Thyroid gland (tissue), 4 donors: Measurements from ENCODE around the gene DIP2C. TPM values are rescaled to one million over a fixed set of nuclear protein-coding genes. Genes with fewer than 3 reads are reported as not detected.
"Not testable (repeated sequence)": the region's sequence is repeated elsewhere in the genome, so short reads cannot be mapped to it uniquely, and the experiment has no call there.

ENCODE experiments used
- DNase-seq, 2 donors: peaks; one replicate each; pipeline ENCODE4 v3.0.0-alpha.2; 2019
- H3K27ac ChIP-seq, 3 donors: fragments of 200-600 bp; sonication (generic); 1 replicate in 2 of 3; 2 replicates in 1 of 3; pipeline ENCODE4 v1.5.1; 2016 to 2019; ENCODE audit warnings: mild to moderate bottlenecking in 1 of 3, moderate library complexity in 1 of 3
- H3K27me3 ChIP-seq: fragments of 200-600 bp; sonication (generic); one replicate; pipeline ENCODE4 v1.5.1; 2019
- H3K36me3 ChIP-seq, 2 donors: fragments of 200-600 bp; sonication (generic); one replicate each; pipeline ENCODE4 v1.5.1; 2016 to 2019
- H3K4me1 ChIP-seq, 2 donors: fragments of 200-600 bp; sonication (generic); one replicate each; pipeline ENCODE4 v1.5.1; 2017 to 2019
- H3K4me3 ChIP-seq, 3 donors: fragments of 200-600 bp; sonication (generic); replicated peaks in 1 of 3; 1 replicate in 2 of 3; 2 replicates in 1 of 3; pipeline ENCODE4 v1.5.1; 2016; ENCODE audit warnings: mild to moderate bottlenecking in 1 of 3
- H3K9me3 ChIP-seq: fragments of 200-600 bp; sonication (generic); one replicate; pipeline ENCODE4 v1.5.1; 2017
- POLR2A ChIP-seq, 2 donors: fragments of 450-650 bp; IDR thresholded peaks; one replicate each; pipeline ENCODE4 v1.6.1; 2017; ENCODE audit warnings: antibody characterized with exemption in 2 of 2, mild to moderate bottlenecking in 2 of 2, moderate library complexity in 1 of 2
- WGBS, 2 donors: methylation state at CpG; one replicate each; pipeline ENCODE4 v1.1.5; 2017; 5-methylcytosine and 5-hydroxymethylcytosine counted together
- intact Hi-C: fragments of 100-400 bp; cut with DNase I; formaldehyde crosslinking; loops from one replicate; pipeline ENCODE4 v1.15.1; 2023
- total RNA-seq, 4 donors: library from RNA; depleted of rRNA; stranded (reverse); fragments of >200 nt; gene quantifications; one replicate each; pipeline ENCODE4 v1.2.3, GENCODE V29; 2016
- TF ChIP-seq, protein P1 (sequence below), 6 experiments: fragments of 200-600 bp in 3 of 6; fragments of 450-650 bp in 3 of 6; sonication (generic) in 3 of 6; IDR thresholded peaks; one replicate each; pipeline ENCODE4 v1.5.1; 2016 to 2019; ENCODE audit warnings: antibody characterized with exemption in 6 of 6, mild to moderate bottlenecking in 2 of 6, inconsistent platforms in 1 of 6, moderate library complexity in 1 of 6

DIP2C gene
- total RNA-seq, 4 donors from 2014 or later = 11.4 to 14.6 (median 12.3) TPM

DNA sequence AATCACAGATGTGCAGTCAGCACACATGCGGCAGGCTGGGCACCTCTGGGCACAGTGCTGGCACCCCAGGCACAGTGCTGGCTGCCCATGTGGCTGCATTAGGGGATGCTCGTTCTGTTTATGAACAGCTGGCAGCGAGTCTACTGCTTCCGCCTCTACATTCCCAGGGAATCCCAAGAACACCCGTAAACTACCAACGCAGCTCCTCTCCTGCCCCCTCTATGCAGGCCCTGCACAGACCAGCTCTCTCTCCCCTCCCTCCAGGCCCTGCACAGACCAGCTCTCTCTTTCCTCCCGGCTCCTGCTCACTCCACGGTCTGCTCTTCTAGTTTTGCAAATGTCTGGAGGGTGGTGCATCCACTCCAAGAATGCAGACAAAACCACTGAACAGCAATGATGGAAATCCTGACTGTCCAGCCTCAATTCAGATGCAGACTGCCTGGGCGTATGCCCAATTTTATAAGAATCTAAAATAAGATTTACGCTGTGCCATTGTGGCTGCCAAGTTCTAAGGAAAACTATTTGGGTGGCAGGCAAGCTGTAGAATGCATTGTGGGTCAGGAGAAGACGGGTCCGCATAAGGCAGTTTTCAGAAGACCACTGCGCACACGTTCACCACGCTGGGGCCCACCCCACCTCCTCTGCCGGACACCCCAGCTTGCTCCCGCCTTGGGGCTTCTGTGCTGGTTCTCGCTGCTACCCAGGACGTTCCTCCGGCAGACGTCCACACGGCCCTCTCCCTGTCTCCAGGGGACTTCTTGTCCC is 319.6 kb downstream of the DIP2C start:
- no peaks in the 10 kb centered on the region for H3K9me3 ChIP-seq
- intact Hi-C loops = no loop called here
- no peaks in the 10 kb centered on the region for H3K27me3 ChIP-seq
- TF ChIP-seq POLR2A (IDR thresholded peaks at IDR 0.05) = no peak
- TF ChIP-seq, protein P1, sequence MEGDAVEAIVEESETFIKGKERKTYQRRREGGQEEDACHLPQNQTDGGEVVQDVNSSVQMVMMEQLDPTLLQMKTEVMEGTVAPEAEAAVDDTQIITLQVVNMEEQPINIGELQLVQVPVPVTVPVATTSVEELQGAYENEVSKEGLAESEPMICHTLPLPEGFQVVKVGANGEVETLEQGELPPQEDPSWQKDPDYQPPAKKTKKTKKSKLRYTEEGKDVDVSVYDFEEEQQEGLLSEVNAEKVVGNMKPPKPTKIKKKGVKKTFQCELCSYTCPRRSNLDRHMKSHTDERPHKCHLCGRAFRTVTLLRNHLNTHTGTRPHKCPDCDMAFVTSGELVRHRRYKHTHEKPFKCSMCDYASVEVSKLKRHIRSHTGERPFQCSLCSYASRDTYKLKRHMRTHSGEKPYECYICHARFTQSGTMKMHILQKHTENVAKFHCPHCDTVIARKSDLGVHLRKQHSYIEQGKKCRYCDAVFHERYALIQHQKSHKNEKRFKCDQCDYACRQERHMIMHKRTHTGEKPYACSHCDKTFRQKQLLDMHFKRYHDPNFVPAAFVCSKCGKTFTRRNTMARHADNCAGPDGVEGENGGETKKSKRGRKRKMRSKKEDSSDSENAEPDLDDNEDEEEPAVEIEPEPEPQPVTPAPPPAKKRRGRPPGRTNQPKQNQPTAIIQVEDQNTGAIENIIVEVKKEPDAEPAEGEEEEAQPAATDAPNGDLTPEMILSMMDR (IDR thresholded peaks at IDR 0.05) = no peak
- no peaks in the 10 kb centered on the region for H3K36me3 ChIP-seq
- no peak for DNase-seq
- H3K4me3 ChIP-seq = no peak overlapping the region
- peaks cover 25 to 50% of the 10 kb centered on the region in 2 donors for H3K4me1 ChIP-seq
- WGBS, 2 donors = 79 to 89% methylated on average over 20 to 22 of the region's 22 CpGs
- peak overlapping the region in 2 of 3 donors; percentile 4 to 25 for H3K27ac ChIP-seq

DNA sequence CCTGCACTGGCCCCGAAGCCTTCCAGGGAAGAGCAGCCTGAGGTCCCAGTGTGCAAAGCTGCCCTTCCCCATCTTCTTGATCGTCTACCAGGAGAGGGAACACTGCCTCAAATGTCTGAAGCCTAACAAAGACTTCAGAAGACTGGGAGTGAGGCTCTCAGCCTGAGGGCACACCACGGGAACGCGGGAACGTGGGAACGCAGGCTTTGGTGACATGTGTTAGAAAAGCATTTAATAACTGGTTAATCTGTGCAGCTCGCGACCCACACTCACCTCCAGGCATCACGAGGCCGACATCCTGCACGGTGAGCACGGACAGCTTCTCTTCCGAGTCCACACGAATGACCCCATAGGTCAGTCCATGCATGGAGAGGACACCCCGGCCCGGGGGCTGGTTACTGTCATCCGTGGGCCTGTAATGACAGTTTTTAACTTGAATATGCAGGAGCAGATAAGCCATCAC is 320.2 kb downstream of the DIP2C start:
- Histone ChIP-seq H3K4me1 (peaks cover 21 to 45% of the 10 kb centered on the region in 2 donors), H3K27me3 (no peaks in the 10 kb centered on the region), H3K4me3 (no peak overlapping the region), H3K36me3 (no peaks in the 10 kb centered on the region), H3K9me3 (no peaks in the 10 kb centered on the region), H3K27ac (peak overlapping the region in 1 of 3 donors; percentile 4)
- DNase-seq = no peak
- WGBS, 2 donors = 82 to 88% methylated on average over 17 to 18 of the region's 18 CpGs
- TF ChIP-seq, protein P1 (IDR thresholded peaks at IDR 0.05) = no peak
- no peak for TF ChIP-seq POLR2A (IDR thresholded peaks at IDR 0.05)
- intact Hi-C loops = no loop called here

DNA sequence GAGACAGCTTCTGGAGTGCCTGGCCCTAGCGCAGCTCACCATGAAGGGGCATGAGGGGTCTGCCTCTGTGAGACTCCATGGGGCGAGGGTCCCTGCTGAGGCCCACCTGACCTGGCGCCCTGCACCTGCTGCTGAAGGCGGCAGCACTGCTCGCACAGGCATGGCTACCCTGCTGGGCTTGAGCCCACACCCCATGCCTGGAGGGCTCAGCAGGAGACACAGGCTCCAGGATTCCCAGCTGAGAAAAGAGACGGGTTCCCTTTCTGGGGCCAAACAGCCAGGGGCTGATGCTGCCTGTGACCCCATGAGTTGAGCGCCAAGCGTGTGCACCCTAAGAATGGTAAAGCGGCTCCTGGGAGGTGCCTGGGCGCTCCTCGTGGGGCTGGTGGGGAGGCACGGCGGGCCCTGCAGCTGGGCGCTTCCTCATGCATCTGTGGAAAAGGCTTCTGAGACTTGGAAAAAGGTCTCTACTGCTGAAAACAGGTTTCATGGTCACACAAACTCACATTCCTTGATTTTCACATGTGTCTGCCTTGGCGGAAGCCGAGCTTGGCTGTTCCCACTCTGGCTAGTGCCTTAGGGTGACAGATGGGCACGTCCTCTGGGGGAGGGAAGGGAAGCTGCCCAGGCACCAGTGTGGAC is 320.8 kb downstream of the DIP2C start:
- intact Hi-C loops = no loop called here
- no peak overlapping the region for H3K4me3 ChIP-seq
- peak overlapping the region in 1 of 3 donors; percentile 4 for H3K27ac ChIP-seq
- H3K27me3 ChIP-seq = no peaks in the 10 kb centered on the region
- TF ChIP-seq, protein P1 (IDR thresholded peaks at IDR 0.05) = no peak
- no peak for TF ChIP-seq POLR2A (IDR thresholded peaks at IDR 0.05)
- peaks cover 16 to 39% of the 10 kb centered on the region in 2 donors for H3K4me1 ChIP-seq
- no peaks in the 10 kb centered on the region for H3K9me3 ChIP-seq
- WGBS, 2 donors = 96% methylated on average over 12 to 14 of the region's 17 CpGs
- DNase-seq = no peak
- H3K36me3 ChIP-seq = no peaks in the 10 kb centered on the region

DNA sequence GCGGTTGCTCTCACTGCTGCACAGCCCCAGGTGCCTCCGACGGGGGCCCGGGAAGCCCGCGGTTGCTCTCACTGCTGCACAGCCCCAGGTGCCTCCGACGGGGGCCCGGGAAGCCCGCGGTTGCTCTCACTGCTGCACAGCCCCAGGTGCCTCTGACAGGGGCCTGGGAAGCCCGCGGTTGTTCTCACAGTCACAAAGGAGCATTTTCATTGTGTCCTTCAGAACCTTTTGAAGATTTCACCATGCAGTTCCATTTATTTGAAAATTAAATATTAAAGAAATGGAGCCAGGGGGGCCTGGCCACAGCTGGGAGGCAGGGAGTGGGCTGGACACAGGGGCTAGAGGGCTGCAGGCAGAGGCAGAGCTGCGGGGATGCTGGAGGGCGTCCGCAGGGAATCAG is 321.4 kb downstream of the DIP2C start:
- DNase-seq, H3K4me3 ChIP-seq, H3K27me3 ChIP-seq, H3K9me3 ChIP-seq, H3K27ac ChIP-seq, H3K36me3 ChIP-seq, intact Hi-C loops: not testable (repeated sequence)
- H3K4me1 ChIP-seq = peaks cover 12 to 35% of the 10 kb centered on the region in 2 donors
- 92% methylated on average over 6 to 8 of the region's 16 CpGs for WGBS, 2 donors

DNA sequence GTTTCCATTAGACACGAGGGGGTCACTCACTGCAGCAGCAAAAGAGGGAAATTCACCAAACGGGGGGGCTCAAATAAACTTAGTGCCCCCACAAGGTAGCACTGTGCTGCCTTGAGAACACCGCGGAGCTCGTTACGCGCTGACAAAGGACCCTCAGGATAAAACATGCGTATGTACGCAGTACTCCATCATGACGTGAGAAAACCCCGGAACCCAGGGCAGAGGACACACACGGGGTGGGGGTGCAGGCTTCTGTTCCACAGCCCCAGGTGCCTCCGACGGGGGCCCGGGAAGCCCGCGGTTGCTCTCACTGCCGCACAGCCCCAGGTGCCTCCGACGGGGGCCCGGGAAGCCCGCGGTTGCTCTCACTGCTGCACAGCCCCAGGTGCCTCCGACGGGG is 321.8 kb downstream of the DIP2C start:
- TF ChIP-seq, protein P1 (IDR thresholded peaks at IDR 0.05) = no peak
- no peak for TF ChIP-seq POLR2A (IDR thresholded peaks at IDR 0.05)
- Histone ChIP-seq H3K4me3 (no peak overlapping the region), H3K4me1 (peaks cover 7 to 31% of the 10 kb centered on the region in 2 donors), H3K36me3 (peaks cover 0 to 3% of the 10 kb centered on the region in 2 donors), H3K27ac (no peak overlapping the region), H3K9me3 (no peaks in the 10 kb centered on the region), H3K27me3 (no peaks in the 10 kb centered on the region)
- WGBS, 2 donors = 90 to 92% methylated on average over 14 to 18 of the region's 25 CpGs
- DNase-seq = no peak
- intact Hi-C loops = no loop called here
